ENCODE measurements around the gene PKDREJ. TPM values are rescaled to one million over a fixed set of nuclear protein-coding genes. Genes with fewer than 3 reads are reported as not detected.

PKDREJ gene
- total RNA-seq, 2 experiments from 2014 or later: not detected

- Histone ChIP-seq H3K4me2 (ENCODE audit: low read length) (peak overlapping the region; percentile 43), H3K79me2 (ENCODE audit: insufficient read depth, low read depth, low read length) (no peaks in the 10 kb centered on the region), H4K20me1 (ENCODE audit: insufficient read depth, low read length) (no peaks in the 10 kb centered on the region), H3K9me3 (ENCODE audit: low read length) (peaks cover 14% of the 10 kb centered on the region; the same call in 1 of the 2 replicates), H2AFZ (ENCODE audit: low read length) (peak overlapping the region; percentile 27; the same call in 1 of the 2 replicates), H3K4me1 (ENCODE audit: insufficient read depth, low read length, poor library complexity, severe bottlenecking) (peaks cover 27% of the 10 kb centered on the region), H3K9me2 (ENCODE audit: insufficient read depth, low read length) (no peaks in the 10 kb centered on the region), H3K36me3 (ENCODE audit: insufficient read depth, low read length) (no peaks in the 10 kb centered on the region), H3K27ac (ENCODE audit: low read depth, low read length, poor library complexity, severe bottlenecking) (peak overlapping the region; percentile 65), H3K4me3 (ENCODE audit: low read depth, low read length, poor library complexity, severe bottlenecking) (peak overlapping the region; percentile 17)
- no TSS peak for BruUV-seq (replicated peaks)
- intact Hi-C loops (cut with micrococcal nuclease; ENCODE audit: unreplicated experiment): no loop called here
- no peak for DNase-seq (ENCODE audit: low spot score)
- no peak for TF ChIP-seq EZH2phosphoT487 (IDR thresholded peaks at IDR 0.05; ENCODE audit: borderline replicate concordance, low read depth, low read length)
- no peak for TF ChIP-seq CTCF (conservative IDR thresholded peaks at IDR 0.05; ENCODE audit: low read length)
- CTCF ChIA-PET (ENCODE audit: unreplicated experiment): no interaction called here
- POLR2A ChIA-PET: interaction anchor here (0.5 to 0.6 kb wide), 2 partner anchors 44 to 198 kb away, joined by 3 read pairs; no protein-coding TSS in a partner anchor
These were observed 22.6 kb downstream of the PKDREJ start for GRCh38 chr22:46240506-46240905.

- peaks cover 14% of the 10 kb centered on the region; the same call in 1 of the 2 replicates for H3K9me3 ChIP-seq (ENCODE audit: low read length)
- H3K9me2 ChIP-seq (ENCODE audit: insufficient read depth, low read length): no peaks in the 10 kb centered on the region
- peak; percentile 24 for DNase-seq (ENCODE audit: low spot score)
- H2AFZ ChIP-seq (ENCODE audit: low read length): peak overlapping the region; percentile 27; the same call in 1 of the 2 replicates
- H3K36me3 ChIP-seq (ENCODE audit: insufficient read depth, low read length): no peaks in the 10 kb centered on the region
- BruUV-seq (replicated peaks): no TSS peak
- intact Hi-C loops (cut with micrococcal nuclease; ENCODE audit: unreplicated experiment): no loop called here
- TF ChIP-seq CTCF (conservative IDR thresholded peaks at IDR 0.05; ENCODE audit: low read length) (no peak), EZH2phosphoT487 (IDR thresholded peaks at IDR 0.05; ENCODE audit: borderline replicate concordance, low read depth, low read length) (no peak)
- H3K4me1 ChIP-seq (ENCODE audit: insufficient read depth, low read length, poor library complexity, severe bottlenecking): peaks cover 27% of the 10 kb centered on the region
- peak overlapping the region; percentile 65 for H3K27ac ChIP-seq (ENCODE audit: low read depth, low read length, poor library complexity, severe bottlenecking)
- H3K79me2 ChIP-seq (ENCODE audit: insufficient read depth, low read depth, low read length): no peaks in the 10 kb centered on the region
- H4K20me1 ChIP-seq (ENCODE audit: insufficient read depth, low read length): no peaks in the 10 kb centered on the region
- POLR2A ChIA-PET: interaction anchor here (0.5 to 0.6 kb wide), 2 partner anchors 45 to 198 kb away, joined by 3 read pairs; no protein-coding TSS in a partner anchor
- peak overlapping the region; percentile 43 for H3K4me2 ChIP-seq (ENCODE audit: low read length)
- CTCF ChIA-PET (ENCODE audit: unreplicated experiment): no interaction called here
- H3K4me3 ChIP-seq (ENCODE audit: low read depth, low read length, poor library complexity, severe bottlenecking): peak overlapping the region; percentile 17
These were observed 23.1 kb downstream of the PKDREJ start for GRCh38 chr22:46240073-46240472.
